ENCODE results near the gene HPS1.

- TF ChIP-seq CTCF (IDR thresholded peaks at IDR 0.05; ENCODE audit: poor library complexity) (no peak), EZH2 (IDR thresholded peaks at IDR 0.05; ENCODE audit: borderline replicate concordance) (no peak)
Observed at GRCh38 chr10:98411166-98411565, 35.6 kb downstream of the HPS1 start.

Measured in hepatocyte (in vitro differentiated cells).